Rectal smooth muscle tissue (tissue), 1 donor: Measurements from ENCODE around the gene IL15RA.
"Not testable (repeated sequence)": the region's sequence is repeated elsewhere in the genome, so short reads cannot be mapped to it uniquely, and the experiment has no call there.

Source experiments
- H3K27ac ChIP-seq: one replicate; pipeline ENCODE4 v1.7.0; 2013; ENCODE audit warnings: low read depth, low read length, inconsistent platforms
- H3K27me3 ChIP-seq: one replicate; pipeline ENCODE4 v1.7.0; 2013; ENCODE audit warnings: low read length; ENCODE audit not compliant: control insufficient read depth, insufficient read depth
- H3K36me3 ChIP-seq: one replicate; pipeline ENCODE4 v1.7.0; 2013; ENCODE audit warnings: low read length; ENCODE audit not compliant: control insufficient read depth, insufficient read depth
- H3K4me1 ChIP-seq: one replicate; pipeline ENCODE4 v1.7.0; 2013; ENCODE audit warnings: low read length; ENCODE audit not compliant: control insufficient read depth, insufficient read depth
- H3K4me3 ChIP-seq: one replicate; pipeline ENCODE4 v1.7.0; 2013; ENCODE audit warnings: low read length
- H3K9ac ChIP-seq: one replicate; pipeline ENCODE4 v1.7.0; 2013; ENCODE audit warnings: low read length

Gene IL15RA

DNA sequence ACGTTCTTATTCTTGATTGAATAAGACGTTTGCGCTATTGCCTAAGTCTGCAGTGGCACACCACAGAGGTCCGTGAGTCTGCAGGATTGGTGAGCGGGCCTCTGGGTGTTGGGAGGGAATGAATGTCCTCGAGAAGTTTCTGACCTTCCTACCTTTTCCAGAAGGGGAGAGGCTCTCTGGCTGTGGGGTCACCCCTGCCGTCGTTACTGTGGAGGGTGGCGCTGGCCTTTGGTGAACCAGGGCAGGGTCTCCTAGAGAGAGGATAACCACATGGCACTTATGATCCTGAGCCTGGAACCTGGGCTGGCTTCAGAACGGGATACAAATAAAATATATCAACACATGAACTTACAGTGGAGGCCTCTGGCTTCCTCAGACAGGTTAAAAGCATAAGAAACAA, 13.8 kb downstream of the IL15RA start:
- Histone ChIP-seq H3K9ac (no peak overlapping the region), H3K4me1 (no peaks in the 10 kb centered on the region), H3K36me3 (peaks cover 5% of the 10 kb centered on the region), H3K27ac (no peak overlapping the region), H3K4me3 (no peak overlapping the region), H3K27me3 (no peaks in the 10 kb centered on the region)

DNA sequence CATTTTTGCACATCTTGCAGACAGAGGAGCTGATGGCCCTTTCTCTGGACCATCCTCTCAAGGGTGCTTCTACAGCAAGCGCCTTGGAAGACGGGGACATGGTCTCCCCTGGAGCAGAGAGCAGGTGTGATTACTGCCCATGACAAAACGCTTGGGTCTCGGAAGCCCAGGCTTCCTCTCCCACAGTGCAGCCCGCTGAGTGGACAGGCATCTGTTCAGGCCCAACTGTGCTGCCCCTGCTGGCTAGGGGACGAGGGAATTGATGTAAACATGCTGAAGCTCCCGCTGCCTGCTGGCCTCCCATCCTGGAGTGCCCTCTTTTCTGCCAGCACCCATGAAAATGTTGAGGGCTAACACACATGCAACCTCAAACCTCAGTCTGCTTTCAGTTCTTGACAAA, 14.3 kb downstream of the IL15RA start:
- H3K4me1 ChIP-seq: no peaks in the 10 kb centered on the region
- peaks cover 5% of the 10 kb centered on the region for H3K36me3 ChIP-seq
- H3K27me3 ChIP-seq: no peaks in the 10 kb centered on the region
- H3K9ac ChIP-seq: no peak overlapping the region
- no peak overlapping the region for H3K4me3 ChIP-seq
- no peak overlapping the region for H3K27ac ChIP-seq

DNA sequence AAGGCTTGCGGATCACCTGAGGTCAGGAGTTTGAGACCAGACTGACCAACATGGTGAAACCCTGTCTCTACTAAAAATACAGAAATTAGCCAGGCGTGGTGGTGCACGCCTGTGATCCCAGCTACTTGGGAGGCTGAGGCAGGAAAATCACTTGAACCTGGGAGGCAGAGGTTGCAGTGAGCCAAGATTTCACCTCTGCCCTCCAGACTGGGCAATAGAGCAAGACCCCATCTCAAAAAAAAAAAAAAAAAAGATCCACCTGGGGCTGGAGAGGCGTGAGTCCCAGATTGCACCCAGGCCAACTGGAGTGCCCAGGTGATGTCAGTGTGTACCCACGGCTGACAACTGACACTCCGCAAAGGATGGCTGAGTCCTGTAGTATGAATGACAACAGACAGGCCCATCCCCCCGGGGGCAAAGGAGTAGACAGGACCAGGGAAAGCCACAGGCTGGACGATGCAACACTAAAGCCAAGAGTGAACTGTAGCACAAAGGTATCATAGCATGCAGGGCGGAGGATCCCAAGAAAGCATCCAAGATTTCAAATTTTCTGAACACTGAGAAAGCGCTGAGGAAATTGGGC, 14.9 kb downstream of the IL15RA start:
- not testable (repeated sequence) for H3K27me3 ChIP-seq, H3K27ac ChIP-seq, H3K36me3 ChIP-seq, H3K4me3 ChIP-seq, H3K9ac ChIP-seq, H3K4me1 ChIP-seq

DNA sequence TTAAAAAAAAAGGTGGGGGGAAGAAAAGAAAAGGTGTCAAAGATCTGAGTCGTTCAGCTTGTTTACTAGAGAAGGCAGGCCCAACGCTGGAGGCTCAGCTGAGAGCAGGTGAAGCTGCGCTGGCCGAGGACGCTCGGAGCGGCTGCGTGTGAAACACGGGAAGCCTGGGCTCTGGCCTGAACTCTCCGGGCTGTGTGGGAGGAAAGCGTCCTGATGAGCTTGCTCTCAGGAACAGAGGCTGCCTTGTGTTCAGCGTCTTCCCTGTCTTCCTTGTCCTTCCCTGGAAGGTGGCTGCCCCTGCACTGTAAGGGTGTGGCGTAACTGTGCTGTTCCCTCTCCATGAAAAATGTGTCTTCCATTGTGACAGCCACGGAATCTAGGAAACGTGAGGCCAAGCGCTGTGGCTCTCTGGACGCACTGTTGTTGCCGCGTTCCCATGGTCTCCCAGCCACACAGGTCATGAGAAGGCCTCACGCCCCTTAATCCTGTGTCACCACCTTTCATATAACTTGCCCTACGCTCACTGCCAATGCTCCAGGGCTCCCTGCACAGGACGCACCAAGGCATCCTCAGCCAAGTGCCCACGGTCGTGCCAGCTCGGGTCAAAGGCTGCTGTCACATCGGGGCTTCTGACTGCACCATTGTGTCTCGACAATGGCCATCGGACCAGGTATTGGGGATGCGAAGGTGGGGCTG, 15.8 kb downstream of the IL15RA start:
- H3K4me1 ChIP-seq: no peaks in the 10 kb centered on the region
- H3K27me3 ChIP-seq: no peaks in the 10 kb centered on the region
- H3K9ac ChIP-seq: no peak overlapping the region
- no peak overlapping the region for H3K4me3 ChIP-seq
- H3K27ac ChIP-seq: no peak overlapping the region
- peaks cover 5% of the 10 kb centered on the region for H3K36me3 ChIP-seq

DNA sequence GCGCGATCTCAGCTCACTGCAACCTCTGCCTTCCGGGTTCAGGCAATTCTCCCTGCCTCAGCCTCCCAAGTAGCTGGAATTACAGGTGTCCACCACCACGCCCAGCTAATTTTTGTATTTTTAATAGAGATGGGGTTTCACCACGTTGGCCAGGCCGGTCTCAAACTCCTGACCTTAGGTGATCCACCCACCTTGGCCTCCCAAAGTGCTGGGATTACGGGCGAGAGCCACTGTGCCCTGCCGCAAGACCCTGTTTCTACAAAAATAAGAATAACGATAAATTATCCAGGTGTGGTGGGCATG, 16.4 kb downstream of the IL15RA start:
- H3K36me3 ChIP-seq, H3K4me3 ChIP-seq, H3K27me3 ChIP-seq, H3K9ac ChIP-seq, H3K4me1 ChIP-seq, H3K27ac ChIP-seq: not testable (repeated sequence)

DNA sequence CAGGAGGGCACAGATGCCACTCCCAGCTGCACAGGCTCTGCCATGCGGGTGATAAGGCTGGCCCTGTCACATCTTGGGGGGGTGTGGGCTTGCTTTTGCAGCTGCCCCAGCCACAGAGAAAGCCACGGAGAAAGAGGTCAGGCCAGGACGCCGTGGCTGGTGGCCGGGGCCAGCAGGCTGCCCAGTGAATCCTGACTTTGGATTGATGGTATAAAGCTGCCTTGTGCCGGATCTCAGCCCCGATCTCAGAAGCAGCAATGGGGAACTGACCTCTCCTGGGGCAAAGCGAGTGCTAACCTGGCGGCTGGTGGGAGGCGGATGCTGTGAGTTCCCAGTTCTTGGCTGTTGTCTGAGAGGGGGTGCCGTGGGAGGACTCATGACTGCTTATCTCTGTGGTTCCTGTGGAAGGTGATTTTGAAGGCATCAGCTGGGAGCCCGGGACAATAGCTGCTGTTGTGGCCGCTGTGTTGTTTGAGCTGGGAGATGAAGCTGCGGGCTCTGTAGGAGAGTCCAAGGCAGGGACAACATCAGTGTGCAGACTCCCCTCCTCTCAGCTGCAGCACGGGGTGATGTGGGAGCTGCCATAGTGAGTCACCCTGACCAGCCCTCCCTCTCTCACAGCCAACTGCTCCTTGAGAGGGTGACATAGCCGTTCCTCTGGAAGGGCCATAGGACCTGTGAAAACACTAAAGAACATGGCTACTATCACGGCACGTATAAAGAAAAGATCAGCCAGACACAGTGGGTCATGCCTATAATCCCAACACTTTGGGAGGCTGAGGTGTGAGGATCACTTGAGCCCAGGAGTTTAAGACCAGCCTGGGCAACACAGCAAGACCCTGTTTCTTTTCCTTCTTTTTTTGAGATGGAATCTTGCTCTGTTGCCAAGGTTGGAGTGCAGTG, 17.0 kb downstream of the IL15RA start:
- Histone ChIP-seq H3K4me3 (no peak overlapping the region), H3K36me3 (peaks cover 5% of the 10 kb centered on the region), H3K27ac (no peak overlapping the region), H3K4me1 (no peaks in the 10 kb centered on the region), H3K27me3 (no peaks in the 10 kb centered on the region), H3K9ac (no peak overlapping the region)

DNA sequence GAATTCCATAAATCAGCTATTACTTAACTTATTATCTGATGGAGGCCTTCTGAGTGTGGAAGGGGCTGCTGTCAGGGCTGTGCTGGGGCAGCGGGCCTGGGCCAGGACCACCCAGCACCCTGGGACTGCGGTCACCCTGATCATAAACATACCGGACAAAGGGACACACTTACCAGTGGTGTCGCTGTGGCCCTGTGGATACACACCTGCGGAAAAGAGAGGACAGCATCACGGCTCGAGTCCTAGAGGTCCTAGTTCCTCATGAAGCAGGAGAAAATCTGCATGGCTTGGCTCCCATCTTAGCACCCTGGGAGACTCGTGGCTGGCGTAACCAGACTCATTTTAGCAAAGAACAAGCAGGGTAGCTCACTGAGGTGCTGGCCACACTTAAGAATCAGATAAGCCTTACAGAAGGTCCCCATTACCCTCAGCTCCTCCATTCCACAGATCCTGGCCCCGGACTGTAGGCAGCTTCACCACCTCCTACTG, 17.7 kb downstream of the IL15RA start:
- H3K36me3 ChIP-seq: peaks cover 5% of the 10 kb centered on the region
- H3K4me3 ChIP-seq: no peak overlapping the region
- no peak overlapping the region for H3K27ac ChIP-seq
- H3K4me1 ChIP-seq: no peaks in the 10 kb centered on the region
- H3K9ac ChIP-seq: no peak overlapping the region
- H3K27me3 ChIP-seq: no peaks in the 10 kb centered on the region

DNA sequence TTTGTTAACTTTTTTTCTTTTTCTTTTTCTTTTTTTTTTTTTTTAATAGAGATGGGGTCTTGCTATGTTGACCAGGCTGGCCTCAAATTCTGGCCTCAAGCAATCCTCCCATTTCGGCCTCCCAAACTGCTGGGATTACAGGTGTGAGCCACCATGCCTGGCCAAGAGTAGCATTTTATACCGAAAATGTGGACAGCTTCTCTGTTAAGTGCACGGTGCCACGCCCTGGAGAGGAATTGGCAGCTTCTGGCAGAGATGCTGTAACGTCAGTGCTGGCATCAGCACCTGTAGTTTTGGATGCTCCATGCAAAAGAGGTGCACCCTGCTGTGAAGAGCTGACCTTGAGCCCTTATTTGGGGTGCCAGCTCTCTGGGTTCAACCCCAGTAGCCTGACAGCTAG, 18.2 kb downstream of the IL15RA start:
- Histone ChIP-seq H3K27ac (no peak overlapping the region), H3K27me3 (no peaks in the 10 kb centered on the region), H3K36me3 (peaks cover 5% of the 10 kb centered on the region), H3K4me3 (no peak overlapping the region), H3K9ac (no peak overlapping the region), H3K4me1 (no peaks in the 10 kb centered on the region)

DNA sequence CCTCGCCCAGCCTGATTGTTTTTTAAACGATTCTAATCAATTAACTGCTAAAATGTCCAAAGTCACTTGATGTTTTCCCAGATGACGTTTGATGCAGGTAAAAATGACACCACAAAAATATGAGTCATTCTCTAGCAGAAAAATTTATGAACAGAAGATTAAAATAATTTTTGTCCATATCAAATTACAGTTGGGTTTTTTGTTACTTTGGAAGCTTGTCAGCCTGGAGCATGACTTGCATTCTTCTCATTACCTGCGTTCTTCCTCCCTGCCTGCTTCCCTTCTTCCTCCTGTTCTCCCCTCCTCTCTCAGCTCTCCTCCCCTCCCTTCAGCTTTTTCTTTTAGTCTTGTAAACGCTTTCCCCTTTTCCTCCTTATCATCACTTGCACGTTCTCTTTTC, 18.7 kb downstream of the IL15RA start:
- no peak overlapping the region for H3K4me3 ChIP-seq
- H3K36me3 ChIP-seq: peaks cover 5% of the 10 kb centered on the region
- no peaks in the 10 kb centered on the region for H3K27me3 ChIP-seq
- H3K27ac ChIP-seq: no peak overlapping the region
- no peaks in the 10 kb centered on the region for H3K4me1 ChIP-seq
- H3K9ac ChIP-seq: no peak overlapping the region

DNA sequence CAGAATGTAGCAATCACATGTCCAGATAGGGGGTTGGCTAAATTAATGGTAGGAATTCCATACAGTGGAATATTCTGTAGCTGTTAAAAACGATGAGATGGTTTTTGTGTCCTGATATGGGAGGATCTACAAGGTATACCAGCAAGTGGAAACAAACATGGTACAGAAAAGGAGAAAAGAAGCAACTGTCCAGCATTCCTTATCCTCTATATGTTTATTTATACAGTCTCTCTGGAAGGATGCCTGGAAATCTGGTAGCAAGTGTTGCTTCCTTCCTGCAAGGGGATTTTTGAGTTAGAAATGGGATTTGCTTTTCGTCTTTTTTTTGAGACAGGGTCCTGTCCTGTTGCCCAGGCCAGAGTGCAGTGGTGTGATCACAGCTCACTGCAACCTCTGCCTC, 19.3 kb downstream of the IL15RA start:
- peaks cover 4% of the 10 kb centered on the region for H3K36me3 ChIP-seq
- H3K27me3 ChIP-seq: no peaks in the 10 kb centered on the region
- no peaks in the 10 kb centered on the region for H3K4me1 ChIP-seq
- H3K27ac ChIP-seq: no peak overlapping the region
- H3K4me3 ChIP-seq: no peak overlapping the region
- no peak overlapping the region for H3K9ac ChIP-seq

DNA sequence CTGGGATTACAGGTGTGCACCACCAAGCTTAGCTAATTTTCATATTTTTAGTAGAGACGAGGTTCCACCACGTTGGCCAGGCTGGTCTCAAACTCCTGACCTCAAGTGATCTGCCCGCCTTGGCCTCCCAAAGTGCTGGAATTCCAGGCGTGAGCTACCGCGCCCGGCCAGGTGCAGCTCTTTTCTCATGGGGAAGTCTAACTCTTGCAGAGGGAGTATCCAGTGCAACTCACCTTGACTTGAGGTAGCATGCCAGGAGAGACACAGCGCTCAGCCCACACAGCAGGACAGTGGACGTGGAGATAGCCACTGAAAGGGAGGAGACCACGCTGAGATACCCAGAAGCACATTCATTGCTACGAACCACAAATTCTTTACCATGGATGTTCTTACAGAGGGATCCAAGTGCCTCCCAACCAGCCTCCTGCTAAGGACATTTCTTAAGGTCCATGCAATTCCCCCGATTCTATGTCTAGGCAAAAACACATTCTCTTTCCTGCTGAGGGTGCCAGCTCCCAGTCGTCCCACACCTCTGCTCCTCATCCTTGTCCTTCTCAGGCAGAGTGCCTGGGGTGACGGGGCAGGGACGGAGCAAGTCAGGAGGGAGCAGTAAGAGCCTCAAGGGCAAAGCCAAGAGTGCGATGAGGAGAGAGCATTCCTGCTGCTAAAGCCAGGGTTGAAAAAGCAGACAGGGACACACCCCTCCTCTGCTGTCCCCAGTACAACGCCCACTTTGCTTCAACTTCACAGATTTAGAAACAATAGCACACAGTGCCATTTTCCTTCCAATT, 21.0 kb downstream of the IL15RA start:
- Histone ChIP-seq H3K4me1 (no peaks in the 10 kb centered on the region), H3K27ac (no peak overlapping the region), H3K4me3 (no peak overlapping the region), H3K9ac (no peak overlapping the region), H3K36me3 (peaks cover 2% of the 10 kb centered on the region), H3K27me3 (no peaks in the 10 kb centered on the region)

DNA sequence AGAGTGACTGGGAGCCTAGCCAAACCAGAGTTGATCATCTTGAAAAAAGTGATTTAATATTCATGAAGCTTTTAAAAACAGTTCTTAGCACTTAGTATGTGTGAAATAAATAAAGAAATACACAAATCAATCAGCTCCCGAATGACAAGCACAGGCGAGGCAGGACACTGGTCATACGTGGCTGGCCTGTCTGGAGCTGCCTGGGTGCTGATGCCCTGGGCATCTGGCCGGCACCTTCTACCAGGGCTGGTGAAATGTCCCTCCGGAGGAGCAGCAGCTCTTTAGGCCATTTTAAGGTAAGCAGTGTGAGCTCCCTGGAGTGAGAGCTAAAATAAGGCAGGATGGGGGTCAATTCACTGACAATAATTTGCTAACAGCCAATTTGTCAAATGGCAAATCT, 23.7 kb downstream of the IL15RA start:
- Histone ChIP-seq H3K36me3 (no peaks in the 10 kb centered on the region), H3K4me1 (no peaks in the 10 kb centered on the region), H3K9ac (no peak overlapping the region), H3K4me3 (no peak overlapping the region), H3K27ac (no peak overlapping the region), H3K27me3 (no peaks in the 10 kb centered on the region)
